HG03521 (cell line): ENCODE data around the gene PALLD.

Experiments
- ATAC-seq: cut with Tn5 transposase; IDR thresholded peaks from one replicate; pipeline ENCODE4 v1.9.1; 2021; ENCODE audit warnings: mild to moderate bottlenecking, moderate library complexity; ENCODE audit not compliant: unreplicated experiment

Gene PALLD

DNA sequence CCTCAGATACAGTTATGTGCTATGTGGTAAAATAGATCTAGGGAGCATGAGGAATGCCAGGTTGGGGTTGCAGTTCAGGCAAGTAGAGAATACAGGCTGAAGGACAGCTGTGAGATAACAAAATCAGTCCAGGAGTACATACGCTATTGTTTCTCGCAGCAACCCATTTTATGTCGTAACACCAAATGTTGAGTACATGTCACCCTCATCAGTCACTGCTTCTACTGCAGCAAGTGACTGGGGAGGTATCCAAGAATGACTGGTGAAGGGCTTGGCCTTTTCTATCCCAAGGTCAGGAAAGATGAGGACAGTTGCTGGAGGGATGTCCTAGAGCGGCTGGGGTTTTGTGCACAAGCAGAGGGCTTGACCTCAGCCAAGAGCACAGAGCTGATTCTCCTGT lies 341.1 kb downstream of the PALLD start:
- no peak for ATAC-seq

DNA sequence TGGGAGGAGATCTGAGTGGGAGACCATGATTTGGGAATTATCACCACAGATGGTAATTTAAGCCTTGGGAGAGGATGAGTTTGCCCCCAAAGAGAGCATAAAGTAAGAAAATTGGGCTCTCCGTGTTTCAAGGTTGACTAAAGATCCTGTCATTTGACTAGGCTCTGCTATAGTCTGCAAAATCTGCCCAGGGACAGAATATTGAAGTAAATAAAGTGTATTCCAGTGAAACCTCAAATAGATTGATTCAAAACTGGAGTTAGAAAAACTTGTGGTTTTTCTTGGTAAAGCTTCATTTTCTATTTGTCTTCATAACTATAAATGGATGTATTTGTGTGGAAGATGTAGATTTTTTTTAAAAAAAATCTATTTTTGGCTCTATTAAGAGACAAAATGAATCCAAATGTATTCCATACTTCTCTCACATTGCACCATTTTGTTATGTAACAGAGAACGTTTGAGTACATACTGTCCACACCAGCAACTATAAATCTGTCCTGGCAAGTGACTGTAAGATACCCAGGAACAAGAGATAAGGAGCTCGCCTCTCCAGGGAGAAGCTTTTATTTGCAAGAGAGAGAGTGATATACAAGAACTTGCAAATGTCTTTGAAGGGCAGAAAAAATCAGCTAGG lies 343.0 kb downstream of the PALLD start:
- no peak for ATAC-seq

DNA sequence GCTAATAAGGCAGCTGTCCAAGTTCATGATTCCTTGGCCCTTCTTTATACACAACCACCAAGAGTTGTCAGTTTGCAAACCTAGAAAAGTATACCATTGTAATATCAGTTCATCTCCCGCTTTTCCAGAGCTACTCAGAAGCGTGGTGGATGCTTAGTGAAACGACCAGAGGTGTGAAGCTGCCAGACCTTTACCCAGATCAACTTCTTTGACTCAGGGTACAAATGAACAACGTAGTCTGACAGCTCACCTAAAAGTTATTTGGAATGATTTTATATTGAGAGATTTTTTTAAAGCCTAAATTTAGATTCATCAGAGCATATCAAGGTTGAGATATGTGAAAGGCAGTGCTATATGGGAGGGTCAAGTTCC lies 343.5 kb downstream of the PALLD start:
- ATAC-seq, result no peak

DNA sequence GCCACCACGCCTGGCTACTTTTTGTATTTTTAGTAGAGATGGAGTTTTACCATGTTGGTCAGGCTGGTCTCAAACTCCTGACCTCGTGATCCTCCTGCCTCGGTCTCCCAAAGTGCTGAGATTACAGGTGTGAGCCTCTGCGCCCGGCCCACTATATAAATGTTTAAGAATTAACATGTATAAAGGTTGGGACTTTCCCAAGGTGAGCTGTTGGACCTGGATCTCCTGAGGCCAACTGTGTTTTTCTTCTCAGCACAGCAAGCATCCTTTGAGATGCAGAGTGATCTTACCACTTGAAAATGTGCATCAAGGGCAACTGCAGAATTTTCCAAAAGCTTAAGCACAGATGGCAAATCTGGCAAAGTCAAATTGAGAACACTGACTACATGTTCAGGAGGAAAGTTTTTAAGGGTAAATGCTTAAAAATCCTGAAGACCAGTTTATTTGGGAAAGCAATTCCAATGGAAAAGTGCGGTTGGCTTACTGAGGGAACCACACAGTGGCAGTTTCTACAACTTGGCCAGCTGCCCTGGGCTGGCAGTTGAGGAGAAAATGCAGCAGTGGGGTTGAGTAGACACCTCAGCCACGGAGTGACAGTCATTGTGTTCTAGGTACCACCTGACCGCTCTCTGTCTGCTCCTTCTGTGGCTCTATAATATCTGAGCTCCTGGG lies 344.3 kb downstream of the PALLD start:
- no peak for ATAC-seq

DNA sequence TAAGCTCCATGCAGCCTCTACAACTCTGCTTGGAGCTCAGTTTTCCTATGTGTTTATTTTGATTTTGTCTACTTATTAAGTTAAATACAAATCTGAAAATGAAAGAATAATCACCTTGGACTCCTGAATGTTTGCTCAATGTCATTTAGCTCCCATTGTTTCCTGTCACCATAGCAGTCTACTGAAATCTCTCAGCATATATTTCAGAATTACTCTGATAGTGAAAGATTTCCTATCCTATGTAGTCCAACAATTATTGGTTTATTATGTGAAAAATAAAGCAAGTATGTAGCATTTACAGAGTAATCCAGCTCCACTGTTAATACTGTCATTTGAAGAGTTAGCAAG lies 344.8 kb downstream of the PALLD start:
- no peak for ATAC-seq

DNA sequence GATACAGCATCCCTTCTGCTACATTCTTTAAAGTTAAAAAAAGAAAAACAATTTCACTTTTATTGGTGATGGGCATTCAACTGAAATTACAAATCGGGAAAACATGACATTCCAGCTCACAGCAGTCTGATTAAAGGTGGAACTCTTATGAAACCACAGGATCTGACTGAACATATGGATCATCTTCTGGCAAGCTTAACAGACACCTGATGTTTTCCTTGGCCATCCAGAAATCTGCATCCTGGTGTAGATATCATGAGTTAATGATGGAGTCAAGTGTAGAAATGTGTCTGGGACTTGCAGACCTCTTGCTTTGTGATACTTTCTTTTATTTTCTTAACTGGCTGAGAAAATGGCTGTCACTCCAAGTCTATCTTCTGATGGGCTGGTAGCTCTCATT lies 345.3 kb downstream of the PALLD start:
- ATAC-seq, result no peak

DNA sequence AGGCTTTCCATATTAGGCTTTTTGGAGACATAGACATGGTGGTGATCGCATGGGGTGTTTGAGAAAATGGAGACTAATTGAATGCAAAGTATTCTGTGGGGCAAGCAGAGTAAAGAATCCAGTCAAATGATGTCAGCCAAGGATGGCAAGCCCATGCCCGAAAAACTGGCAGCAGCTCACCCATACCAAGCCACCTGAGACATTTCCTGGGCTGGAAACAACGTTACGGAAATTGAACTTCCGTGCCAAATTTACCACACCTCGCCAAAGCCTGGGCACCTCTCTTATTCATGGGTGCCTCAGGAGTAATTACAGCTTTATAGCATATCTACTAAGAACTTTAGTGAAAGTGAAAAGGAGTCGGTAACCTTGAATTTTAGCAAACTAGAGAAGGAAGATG lies 346.8 kb downstream of the PALLD start:
- no peak for ATAC-seq

DNA sequence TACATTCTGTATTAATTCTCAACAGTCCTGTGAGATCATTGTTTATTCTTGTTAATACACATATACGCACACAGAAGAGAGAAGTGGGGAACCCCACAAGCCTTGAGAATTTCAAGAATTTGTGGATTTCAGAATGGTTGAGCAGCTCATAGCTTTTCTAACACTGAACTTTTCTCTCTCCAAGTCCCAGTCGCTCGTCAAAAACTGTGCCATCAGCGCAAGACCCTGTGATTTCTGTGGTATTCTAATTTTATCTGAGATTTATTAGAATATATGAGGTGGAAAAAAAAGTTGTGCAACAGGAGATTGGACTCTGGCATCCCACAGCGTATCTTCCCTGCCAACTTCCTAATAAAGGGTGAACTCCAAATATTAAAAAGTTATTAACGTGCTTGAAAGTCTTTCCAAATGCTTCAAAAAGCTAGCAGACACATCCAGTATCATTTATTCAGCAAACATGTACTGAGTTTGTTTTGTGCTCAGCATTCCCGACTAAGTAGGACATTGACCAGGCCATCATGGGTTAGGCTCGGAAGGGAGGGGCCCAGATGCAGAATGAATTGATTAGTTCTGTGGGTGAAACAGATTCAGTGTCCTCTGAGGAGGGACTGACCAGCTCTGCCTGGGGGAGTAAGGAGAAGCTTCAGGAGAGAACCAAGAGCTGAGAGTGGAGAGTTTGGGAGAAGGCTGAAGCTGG lies 347.6 kb downstream of the PALLD start:
- ATAC-seq, result no peak

DNA sequence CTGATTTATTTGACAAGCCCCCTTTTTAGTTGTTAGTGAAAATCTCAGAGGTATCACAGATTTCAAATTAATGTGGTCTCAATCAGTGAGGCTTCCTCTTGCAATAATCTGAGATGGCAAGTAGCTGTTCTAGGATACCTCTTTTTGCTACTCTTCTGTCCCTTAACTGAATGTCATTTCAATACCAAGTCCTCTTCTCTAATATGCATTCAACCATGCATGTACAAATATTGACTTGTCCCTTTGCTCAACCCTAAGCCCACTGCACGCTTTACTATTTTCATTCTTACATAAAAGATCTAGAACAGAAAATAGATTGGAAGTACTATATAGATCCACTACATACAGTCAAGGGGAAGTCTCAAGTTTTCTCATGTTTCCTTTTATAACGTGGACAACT lies 349.0 kb downstream of the PALLD start:
- no peak for ATAC-seq

DNA sequence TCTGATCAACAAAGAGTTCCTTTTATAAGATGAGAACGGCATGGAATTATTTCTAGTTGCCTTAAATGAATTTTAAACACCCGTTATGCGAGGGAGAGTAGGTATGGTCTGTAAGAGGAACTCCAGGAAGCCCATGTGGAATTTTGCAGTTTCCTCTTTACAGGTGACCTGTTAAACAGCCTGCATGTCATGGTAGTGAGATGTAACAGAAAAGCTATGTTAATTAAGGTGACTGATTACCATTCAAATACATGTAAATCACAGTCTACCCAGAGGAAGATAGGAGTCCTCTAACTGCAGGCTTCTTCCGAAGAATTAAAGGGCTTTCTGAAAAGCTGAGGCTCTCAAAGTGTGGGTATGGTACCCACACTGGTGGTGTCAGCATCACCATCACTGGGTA lies 349.6 kb downstream of the PALLD start:
- ATAC-seq, result no peak

DNA sequence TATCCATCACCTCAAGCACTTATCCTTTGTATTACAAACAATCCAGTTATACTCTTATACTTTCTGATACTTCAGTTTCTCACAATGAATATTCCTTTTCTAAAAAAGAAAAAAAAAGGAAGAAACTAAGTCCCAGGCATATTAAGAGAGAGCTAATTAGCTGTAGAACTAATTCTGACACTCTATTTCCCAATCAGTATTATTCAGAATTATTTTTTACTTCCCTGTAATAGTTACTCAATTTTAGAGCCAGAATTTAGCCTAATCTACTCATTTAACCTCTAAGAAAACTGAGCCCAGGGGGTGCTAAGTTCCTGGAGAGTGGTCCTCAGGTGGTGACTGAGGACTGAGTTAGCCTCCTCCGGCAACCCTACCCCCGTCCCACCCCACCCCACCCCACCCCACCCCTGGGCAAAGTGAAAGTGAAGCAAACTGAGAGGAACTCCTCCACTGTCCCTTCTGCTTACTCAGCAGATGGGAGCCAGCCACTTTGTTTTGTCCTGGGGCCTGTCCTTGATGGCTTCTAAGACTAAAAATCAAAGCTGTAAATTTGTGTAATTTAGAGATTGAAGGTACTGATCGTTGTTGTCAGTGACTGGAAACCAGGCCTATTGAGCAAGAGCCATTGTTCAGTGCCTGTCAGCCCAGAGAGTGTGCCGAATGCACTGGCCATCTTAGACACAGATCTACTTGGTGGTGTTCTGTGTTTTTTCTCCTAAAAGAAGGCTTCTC lies 351.1 kb downstream of the PALLD start:
- no peak for ATAC-seq

DNA sequence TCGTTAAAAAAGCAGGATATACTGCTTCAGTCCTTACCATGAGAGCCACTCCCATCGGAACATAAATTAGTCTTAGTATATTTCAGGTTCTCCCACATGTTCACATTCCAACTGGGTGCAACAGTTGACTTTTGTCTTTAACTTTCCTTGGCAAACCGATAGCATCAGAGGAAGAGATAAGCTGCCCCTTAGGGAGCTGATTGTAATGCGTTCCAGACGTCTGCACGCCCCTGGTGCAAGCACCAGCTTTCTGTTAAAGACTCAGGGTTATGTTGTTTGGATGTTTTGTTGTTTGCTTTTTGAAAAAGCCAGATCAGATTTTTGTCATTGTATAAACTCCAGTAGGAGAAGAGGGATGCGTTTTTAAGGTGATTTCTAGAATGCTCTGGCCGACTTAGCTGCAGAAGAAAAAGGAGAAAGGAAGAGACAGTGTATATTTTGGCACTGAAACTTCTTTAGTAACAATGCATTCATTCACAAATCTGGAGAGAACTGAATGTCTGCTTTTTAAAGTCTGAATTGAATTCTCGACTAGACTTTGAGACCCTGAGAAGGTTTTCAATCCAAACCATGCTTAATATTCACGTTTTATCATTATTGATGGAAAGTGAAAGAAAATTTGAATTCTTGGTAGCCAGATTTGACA lies 352.3 kb downstream of the PALLD start:
- ATAC-seq, result no peak

DNA sequence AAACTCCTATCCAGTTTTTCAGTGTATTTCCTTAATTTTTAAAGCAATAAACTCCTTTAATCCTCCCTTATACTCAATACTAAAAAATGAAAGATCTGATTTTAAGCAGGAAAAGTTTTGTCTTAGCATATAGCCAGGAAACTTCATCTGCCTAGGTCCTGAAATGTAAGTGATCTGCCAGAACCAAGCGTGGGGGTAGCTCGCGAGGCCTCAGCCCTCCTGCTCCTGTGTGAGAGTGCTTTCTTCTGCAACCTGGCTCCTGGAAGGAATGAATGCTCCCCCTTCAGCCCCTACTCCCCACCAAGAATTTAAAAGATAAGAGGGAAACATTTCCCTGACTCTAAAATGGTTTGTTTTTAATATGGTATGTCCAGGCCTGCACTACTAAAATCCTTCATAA lies 353.1 kb downstream of the PALLD start:
- no peak for ATAC-seq

DNA sequence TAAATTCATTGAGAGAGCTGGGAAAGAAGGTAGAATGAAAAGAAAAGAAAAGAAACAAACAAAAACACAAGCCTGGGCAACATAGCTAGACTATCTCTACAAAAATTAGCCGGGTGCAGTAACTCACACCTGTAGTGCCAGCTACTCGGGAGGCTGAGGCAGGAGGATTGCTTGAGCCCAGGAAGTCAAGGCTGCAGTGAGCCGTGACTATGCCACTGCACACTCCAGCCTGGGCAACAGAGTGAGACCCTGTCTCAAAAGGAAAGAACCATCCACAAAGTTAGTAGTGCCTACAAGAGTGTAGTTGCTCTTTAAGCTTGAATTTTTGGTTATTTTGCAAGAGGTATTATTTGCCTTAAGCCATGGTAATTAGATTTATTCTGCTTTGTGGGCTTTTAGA lies 355.5 kb downstream of the PALLD start:
- no peak for ATAC-seq

DNA sequence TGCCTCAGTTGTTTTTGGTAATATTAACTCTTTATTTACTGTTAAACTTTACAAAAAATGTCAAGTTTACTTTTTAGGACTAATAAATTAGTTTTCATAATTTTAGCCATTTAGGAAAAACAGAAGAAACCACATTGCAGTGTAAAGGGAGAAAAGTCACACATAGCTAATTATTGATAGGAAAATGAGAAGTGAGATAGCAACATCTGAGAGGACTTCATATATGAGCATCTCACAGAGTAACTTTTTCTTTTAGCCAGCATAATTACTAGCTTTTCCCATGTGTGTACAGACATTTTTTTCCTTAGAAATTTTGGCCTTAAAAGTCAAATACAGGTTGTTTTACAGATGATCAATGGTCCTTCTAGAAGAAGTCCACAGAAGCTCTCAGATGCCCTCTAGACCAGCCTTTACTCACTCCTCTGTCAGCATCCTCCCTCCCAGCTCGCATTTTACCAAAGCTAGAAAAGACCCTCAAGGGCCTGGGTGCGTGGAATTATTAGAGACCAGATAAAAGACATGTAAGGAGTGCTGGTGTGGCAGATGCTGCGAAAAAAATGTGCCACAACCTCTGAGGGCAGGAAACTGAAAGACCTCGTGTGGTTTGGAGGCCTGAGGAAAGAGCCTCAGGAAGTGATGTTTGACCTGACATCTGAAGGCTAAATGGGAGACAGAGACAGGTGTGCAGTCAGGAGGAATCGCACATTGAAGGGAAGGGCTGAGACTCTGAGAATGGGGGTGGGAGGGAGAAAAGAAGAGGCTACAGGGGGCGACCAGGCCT lies 356.3 kb downstream of the PALLD start:
- peak; percentile 52 for ATAC-seq

DNA sequence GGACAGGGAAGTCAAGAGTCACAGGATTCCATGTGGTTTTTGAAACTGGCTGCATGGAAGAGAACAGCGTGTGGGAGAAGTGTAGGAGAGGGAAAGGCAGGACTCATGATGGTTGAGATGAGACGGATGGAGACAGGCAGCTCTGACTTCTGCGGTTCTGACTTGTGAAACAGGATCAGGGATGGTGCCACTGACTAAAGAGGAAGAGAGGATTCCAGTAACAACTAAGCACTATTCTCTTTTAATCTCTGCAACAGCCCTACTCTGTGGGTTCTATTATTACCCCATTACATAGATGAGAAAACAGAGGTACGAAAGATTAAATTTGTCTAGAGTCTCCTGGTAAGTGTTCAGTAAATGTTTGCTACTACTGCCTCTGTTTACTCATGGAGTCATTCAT lies 356.9 kb downstream of the PALLD start:
- peak; percentile 63 for ATAC-seq

DNA sequence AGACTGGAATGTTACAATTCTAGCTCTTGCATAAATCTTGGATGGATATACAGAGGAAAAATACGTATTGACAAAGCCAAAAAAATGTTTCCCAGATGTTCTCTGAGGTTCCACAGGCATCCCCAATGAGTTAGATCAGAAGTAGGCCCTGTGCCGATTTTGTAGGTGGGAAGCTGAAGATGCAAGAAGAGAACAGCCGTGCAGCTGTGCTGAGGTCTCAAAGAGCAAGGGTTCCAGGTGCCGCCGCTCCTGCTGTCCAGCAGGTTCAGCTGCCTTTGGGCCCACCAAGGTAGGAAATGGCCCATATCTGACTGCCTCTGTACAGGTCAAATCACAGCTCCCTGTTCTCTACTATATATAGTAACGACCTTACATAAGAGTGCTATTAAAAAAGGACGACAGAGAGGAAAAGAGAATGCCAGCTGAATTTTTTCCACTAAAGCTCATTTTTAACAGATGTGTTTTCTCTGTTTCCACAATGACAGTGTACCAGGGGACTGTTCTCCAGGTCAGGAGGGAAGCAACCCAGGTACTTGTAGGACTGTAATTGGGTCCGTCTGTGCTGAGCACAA lies 357.6 kb downstream of the PALLD start:
- no peak for ATAC-seq

DNA sequence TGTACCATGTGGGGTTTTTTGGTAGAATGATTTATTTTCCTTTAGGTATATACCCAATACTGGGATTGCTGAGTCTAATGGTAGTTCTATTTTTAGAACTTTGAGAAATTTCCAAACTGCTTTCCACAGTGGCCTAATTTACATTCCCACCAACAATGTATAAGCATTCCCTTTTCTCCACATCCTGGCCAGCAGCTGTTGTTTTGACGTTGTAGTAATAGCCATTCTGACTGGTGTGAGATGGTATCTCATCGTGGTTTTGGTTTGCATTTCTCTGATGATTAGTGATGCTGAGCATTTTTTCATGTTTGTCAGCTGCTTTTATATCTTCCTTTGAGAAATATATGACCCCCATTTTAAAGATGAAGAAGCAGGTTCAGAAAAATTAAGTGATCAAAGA lies 359.5 kb downstream of the PALLD start:
- ATAC-seq, result no peak

DNA sequence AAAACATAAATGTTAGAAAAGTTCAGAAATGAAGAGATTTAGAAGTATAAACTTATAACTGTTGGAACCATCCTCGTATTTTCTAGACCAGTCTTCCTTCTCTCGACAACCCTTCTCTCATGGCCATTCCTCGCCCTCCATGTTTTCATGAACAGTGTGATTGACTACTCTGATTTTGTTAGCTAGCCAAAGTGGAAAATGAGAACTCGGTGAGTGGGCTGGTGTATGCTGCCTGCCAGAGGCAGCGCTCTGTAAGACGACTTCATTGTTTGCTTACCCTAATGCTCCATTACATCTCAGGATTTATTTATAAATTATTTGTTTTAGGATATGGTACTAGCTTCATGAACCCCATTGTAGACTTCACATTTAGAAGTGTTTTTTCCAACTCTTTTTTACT lies 360.2 kb downstream of the PALLD start:
- ATAC-seq, result no peak
